Mammary epithelial cell (primary cell): ENCODE data around the gene GOLGA6L10.

Source experiments
- CTCF ChIP-seq, 2 donors: IDR thresholded peaks in 1 of 2; conservative IDR thresholded peaks in 1 of 2; 2 replicates each; pipeline ENCODE4 v1.5.1; 2011 to 2012; ENCODE audit warnings: inconsistent platforms in 2 of 2, low read length in 2 of 2, mild to moderate bottlenecking in 2 of 2, control low read depth in 1 of 2, low read depth in 1 of 2; ENCODE audit not compliant: insufficient read depth in 1 of 2; ENCODE audit errors: extremely low read depth in 1 of 2
- EZH2 ChIP-seq: IDR thresholded peaks from 2 replicates; pipeline ENCODE4 v1.6.1; 2012; ENCODE audit warnings: low read length, inconsistent platforms, borderline replicate concordance

GRCh38 chr15:82300883-82301282 lies 48.4 kb downstream of the GOLGA6L10 start:
- TF ChIP-seq CTCF (conservative IDR thresholded peaks at IDR 0.05 in 1 of 2, IDR thresholded peaks at IDR 0.05 in 1 of 2; ENCODE audit: extremely low read depth in 1 of 2, insufficient read depth in 1 of 2, low read depth in 1 of 2, low read length in 2 of 2) (no peak), EZH2 (no peak)
